GM19397 (cell line): ENCODE data around the gene OR2A42.
A peak's percentile ranks its signal among the peaks of the same experiment; 100 is the strongest.
"Not testable (repeated sequence)": the region's sequence is repeated elsewhere in the genome, so short reads cannot be mapped to it uniquely, and the experiment has no call there.

Source experiments
- ATAC-seq: cut with Tn5 transposase; IDR thresholded peaks from one replicate; pipeline ENCODE4 v1.9.1; 2021; ENCODE audit warnings: mild to moderate bottlenecking, moderate library complexity; ENCODE audit not compliant: unreplicated experiment

OR2A42 gene

DNA sequence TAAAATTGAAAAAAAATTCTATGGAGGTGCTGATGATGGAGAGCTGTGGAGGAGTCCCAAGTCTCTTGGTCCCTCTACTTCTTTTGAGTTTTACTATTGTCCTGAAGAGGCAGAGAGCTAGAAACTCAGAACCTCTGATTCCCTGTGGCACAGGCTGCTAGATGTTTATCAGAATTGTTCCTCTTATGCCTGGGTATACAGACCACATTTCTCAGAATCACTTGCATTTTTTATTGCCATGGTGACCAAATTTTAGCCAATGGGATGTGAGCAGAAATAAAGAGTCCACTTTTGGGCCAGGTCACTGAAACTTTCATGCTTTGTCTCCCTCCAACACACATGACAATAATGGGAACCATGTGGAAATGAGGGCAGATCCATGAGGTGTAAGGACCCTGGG, 15.7 kb downstream of the OR2A42 start:
- ATAC-seq: not testable (repeated sequence)

DNA sequence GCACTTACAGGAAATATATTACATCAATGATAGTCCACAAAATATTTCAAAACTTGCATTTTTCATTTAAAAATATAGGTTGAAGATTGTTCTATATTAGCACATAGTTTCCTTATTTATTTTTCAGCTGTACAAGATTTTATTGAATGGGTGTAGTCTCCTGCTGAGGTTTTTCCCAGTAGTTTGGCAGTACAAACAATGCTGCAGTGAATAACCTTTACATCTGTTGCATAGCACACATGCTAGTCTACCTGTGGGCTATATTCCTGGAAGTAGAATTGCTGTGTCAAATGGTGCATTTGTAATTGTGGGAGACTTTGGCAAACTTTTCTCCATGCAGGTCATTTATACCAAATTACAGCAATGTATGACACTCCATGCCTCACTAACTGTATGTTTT, 18.9 kb downstream of the OR2A42 start:
- ATAC-seq: not testable (repeated sequence)

DNA sequence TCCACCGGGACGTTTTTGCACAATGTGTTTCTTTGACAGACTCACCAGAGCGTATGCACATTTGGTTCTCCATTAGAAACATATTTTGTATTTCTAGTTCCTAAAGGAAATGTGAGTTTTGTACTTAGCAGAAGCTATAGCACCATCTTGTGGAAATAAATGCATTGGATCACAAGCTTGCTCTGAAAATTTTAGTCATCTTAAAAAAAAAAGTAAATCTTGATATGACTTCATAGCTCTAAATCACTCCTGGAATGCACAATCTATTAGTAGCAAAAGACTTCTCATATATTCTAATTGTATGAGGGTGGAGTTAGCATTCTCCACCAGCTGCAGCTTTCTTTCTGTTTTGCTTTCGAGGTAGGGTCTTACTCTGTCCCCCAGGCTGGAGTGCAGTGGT, 20.3 kb downstream of the OR2A42 start:
- not testable (repeated sequence) for ATAC-seq

DNA sequence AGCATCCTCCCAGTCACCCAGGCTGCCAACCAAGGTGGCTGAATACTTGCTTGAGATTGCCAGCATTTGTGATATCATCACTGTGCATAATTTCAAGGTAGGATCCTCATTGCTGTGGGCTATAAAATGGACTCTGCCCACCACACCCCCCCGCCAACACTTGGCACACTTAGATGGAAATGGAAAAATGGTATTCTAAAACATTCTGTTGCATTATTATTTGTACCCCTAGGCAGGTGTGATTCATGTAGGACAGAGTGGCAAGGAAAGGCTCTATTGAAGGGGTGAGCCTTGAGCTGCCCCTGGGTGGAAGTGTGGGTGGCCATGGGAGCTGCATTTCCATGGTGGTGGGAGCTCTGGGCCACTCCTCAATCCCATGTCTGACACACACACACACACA, 20.8 kb downstream of the OR2A42 start:
- ATAC-seq: not testable (repeated sequence)

DNA sequence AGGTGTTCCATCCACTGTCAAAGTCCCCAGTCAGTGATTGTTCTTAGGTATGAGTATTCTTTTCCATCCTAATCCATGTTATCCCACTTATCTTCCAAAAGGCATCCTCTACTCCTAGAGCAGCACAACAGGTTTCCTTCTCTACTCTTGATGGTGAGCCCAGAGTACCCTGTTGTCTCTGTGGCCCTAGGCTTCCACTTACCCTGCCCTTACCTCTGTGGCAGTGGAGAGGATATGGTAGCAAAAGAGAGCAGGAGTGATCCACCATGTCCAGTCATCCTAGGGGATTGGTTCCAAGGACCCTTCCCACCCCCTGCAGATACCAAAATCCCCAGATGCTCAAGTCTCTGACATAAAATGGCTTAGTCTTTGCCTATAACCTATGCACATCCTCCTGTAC, 22.2 kb downstream of the OR2A42 start:
- ATAC-seq: not testable (repeated sequence)

DNA sequence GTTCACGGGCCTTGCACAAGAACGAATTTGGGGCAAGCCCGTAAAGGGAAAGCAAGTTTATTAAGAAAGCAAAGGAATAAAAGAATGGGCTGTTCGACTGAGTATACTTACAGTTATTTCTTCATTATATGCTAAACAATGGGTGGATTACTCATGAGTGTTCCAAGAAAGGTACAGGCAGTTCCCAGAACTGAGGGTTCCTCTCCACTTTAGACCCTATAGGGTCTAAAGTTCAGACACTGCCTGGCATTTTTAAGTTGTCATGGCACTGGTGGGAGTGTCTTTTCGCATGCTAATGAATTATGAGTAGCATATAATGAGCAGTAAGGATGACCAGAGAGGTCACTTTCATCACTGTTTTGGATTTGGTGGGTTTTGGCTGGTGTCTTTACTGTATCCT, 34.1 kb downstream of the OR2A42 start:
- not testable (repeated sequence) for ATAC-seq

DNA sequence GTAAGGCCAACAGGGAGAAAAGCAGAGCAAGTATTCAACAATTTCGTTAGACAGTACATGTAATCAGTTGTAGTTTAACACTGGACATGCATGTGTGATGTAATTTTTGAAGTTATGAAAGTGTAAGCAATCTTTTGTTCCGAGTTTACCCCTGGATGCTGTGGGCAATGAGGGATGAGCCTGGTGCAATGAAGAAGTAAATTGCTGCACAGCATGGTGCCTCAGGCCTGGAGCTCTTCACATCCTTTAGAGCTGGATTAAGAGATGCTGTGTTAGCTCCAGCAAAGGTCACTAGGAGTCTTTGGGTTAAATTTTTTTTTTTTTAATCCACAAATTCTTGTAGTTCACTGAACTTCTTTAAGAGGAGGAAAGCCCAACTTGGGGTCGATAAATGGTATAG, 36.3 kb downstream of the OR2A42 start:
- ATAC-seq: not testable (repeated sequence)

DNA sequence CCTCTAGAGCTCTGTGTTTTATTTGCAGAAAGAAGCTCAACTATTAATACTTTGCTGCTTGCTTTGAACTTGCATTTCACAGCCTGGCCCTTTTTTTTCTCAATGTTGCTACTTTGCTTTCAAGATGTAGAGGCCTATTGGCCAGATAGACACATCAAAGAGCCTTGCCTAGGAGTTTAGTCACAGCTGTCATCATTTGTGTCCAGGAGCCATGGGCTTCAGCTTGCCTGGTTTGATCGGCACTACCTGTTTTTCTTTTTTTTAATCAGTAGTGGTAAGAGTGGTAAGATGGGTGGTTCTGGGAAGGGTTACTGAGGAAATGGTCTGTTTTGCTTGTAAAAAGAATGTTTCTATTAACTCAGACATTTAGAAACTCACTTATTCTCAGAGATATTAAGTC, 37.4 kb downstream of the OR2A42 start:
- not testable (repeated sequence) for ATAC-seq

DNA sequence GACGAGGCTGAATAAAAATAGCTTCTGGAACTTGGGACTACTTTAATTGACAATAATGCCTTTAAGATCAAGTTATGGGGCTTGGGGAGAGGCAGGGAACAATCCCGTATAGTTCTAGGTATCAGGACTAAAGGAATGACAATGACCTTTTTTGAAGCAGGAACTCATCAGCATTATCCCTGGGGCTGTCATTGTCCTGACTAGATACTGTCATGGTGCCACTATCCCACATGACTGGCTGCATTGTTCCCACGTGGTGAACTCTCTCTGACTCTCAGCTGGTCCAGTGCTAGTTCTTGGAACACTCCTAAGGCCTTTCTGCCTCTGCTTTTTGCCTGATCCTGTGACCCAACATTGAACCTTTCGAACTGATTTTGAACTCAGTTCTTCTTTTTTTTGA, 40.5 kb downstream of the OR2A42 start:
- ATAC-seq: not testable (repeated sequence)

DNA sequence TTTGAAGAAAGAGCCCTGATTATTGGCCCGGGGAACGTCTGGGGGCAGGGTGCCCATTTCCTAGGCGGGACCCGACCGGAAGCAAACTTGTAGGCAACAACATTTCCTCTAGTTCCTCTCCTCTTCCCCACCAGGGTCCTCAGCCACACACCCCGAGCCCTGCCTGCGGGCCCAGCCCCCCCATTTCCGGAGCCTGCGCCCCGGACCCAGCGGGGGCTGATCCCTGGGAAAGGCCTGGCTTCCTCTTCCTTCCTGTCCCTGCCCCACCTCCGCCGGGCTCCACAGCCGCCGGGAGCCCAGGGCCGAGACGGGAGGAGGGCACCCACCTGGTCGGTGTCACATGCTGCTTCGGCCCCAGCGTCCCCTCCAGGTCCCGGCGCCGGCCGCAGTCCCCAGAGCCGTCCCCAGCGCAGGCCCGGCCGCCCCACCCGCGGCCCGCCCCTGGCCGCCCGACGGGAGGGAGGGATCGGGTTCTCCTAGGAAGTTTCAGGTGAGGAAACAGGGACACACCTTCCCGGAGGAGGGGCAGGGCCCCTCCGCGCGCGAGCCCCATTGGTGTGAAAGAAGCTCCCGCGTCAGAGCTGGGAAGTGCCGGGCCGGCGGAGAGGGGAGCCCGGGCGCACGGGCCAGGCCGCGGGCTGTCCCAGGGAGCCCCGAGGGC, 44.1 kb downstream of the OR2A42 start, which contains the start of gene ARHGEF35:
TSS of gene ARHGEF35 (minus strand) at position 622 of the 661 bp plus-strand sequence. CDS start 7,450 bp downstream, outside the sequence.
- peak; percentile 71 for ATAC-seq

DNA sequence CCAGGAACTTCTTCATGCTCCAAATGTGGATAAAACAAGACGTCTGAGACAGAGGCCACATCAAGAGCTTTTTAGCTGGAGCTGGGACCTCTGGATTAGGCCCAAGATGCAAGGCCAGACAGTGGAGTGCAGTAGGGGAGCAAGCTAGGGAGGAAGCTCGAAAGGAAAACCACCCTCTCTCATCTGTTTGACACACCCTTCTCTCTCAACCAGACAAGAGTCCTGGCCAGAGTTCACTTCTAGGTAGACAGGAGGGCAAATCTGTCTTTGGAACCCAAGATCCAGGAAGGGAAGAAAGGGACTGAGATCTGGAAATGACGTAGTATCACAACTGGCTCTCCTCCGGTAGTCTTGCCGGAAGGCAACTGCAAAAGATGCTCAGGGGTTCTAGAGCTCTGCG, 45.0 kb downstream of the OR2A42 start:
- ATAC-seq: not testable (repeated sequence)

DNA sequence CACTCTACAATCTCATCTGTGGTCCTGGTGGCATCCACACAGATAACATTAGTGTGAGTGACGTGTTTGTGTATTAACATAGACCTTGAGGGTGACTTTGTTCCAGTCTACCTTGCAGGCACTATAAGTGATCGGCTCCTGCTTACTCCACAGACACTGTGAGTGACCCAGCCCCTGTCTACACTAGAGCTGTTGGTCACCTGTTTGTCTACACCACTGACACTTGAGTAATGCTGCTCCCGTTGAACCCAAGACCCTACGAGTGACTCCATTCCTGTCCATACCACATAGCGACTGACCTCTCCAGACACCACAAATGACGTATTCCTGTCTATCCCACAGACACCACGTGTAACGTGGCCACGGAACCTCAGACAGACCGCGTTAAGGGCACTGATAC, 45.6 kb downstream of the OR2A42 start:
- ATAC-seq: not testable (repeated sequence)

DNA sequence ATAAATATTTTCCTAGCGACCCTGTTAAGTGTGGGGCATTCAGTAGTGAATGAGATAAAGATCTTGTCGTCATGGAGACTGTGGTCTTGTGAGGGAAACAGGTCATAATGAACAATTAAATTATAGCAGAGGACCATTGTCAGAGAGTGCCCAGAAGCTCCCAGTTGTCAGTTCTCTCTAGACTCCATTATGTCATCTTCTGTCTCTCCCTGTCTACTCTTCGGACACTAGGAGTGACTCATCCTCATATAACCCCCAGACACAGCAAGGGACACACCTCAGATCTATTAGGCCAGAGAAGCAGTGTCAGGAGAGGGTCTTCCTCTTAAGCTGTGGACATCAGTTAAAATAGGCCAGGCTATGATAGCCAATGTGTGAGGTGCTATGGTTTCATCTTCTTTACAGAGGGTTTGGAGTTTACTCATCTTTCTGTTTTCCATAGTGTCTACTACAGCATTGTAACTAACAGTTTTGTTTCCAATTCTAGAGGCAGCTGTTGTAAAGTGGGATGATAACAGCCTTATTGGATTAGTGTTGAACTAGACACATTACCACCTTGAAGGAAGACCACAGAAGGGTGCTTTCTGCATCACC, 50.7 kb downstream of the OR2A42 start:
- ATAC-seq: not testable (repeated sequence)

DNA sequence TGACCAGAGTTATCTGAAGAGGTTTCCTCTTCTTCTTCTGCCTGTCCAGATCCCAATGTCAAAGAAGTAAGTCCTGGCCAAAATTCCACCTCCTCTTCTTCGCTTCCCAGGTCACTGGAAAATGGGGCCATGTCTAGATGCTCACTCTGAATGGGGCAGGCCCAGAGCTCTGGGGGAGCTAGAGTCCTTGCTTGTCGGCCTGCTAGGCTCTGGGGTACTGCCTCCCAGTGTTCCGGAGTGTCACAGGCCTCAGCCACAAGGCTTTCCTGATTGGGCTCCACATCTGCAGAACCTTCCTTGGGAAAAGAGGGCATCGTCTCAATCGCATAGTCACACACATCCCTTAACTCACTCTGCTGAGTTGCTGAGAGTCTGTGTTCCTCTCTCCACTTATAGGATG, 51.6 kb downstream of the OR2A42 start:
- ATAC-seq: not testable (repeated sequence)

DNA sequence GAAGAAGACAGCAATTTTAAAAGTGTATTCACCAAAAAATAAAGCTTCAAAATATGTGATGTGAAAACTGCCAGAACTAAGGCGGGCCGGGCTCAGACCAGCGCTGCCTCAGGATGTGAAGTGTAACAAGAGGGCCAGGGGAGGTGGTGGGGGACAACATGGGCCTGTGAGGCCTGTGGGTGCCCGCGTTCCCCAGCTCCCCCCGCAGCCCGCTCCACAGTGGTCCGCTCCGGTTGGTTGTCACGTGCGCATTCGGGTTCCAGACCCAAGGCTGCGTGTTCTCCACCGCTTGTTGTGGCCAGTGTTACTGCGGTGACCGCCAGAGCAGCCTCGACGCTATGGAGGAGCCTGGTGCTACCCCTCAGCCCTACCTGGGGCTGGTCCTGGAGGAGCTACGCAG, 56.2 kb downstream of the OR2A42 start, which contains the start of gene CTAGE4:
TSS of gene CTAGE4 (plus strand) at position 301 of the 400 bp plus-strand sequence. CDS start at position 339, 38 bp downstream.
- ATAC-seq: not testable (repeated sequence)

DNA sequence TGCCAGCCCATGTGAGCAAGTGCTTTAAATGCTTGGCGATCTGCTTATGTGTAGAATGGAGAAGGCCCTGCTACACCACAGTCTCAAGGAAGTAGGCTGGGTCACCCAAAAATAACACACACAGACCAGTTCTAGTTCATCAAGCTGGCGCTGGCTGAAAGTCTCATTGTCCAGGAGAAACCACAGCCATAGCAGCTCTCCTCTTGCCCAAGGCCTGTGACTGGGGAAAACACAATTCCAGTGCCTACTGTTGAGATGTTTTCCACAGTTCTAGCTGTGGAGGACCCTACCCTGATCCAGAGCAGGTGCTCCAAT, 60.3 kb downstream of the OR2A42 start:
- peak; percentile 30 for ATAC-seq

DNA sequence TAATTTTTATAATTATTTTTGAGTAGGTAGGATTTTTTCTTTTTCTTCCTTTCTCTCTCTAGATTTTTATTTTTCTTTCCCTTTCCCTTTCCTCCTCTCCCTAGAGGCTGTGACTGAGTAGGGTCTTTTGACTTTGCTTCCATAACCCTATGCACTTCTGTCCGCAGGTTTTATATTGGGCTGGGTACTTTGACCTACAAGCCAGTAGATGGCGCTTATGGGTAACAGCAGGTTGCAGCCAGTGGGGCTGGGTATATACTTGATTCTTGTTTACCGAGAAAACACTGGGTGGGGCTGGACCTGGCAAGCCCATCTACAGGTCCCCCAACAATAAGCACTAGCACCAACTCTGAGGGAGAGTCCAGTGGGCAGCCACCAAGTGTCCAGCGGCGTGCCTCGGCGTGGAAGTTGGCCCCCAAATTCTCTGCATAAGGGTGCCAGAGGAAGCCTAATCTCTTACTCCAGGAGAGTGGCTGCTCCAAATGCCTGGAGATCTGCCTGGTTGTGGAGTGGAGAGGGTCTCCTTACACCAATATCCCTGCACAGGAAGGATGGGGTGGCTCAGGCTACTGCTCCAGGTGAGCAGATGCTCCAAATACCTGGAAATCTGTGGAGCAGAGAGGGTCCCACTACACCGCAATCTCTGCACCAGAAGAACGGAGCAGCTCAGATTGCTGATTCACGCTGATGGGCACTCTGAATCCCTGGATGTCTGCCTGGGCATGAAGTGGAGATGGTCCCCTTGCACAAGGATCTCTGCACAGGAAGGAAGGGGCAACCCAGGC, 60.8 kb downstream of the OR2A42 start:
- peak; percentile 99 for ATAC-seq
